Activated CD4-positive, CD25-positive, alpha-beta regulatory T cell treated with anti-CD3 and anti-CD28 coated beads, Interleukin-2, amount 50 U/mL, for 24 hours (primary cell): Measurements from ENCODE around the gene LPP.

Experiments
- ATAC-seq, 2 donors: fragments of 150-1000 bp; cut with Tn5 transposase; one replicate each; pipeline ENCODE4 v1.10.0; 2021; ENCODE audit warnings: mild to moderate bottlenecking in 1 of 2, moderate library complexity in 1 of 2

The LPP gene

GRCh38 chr3:188905547-188905946, 751.6 kb downstream of the LPP start:
- no peak for ATAC-seq

- no peak for ATAC-seq
Measured at GRCh38 chr3:188906236-188906635, 752.3 kb downstream of the LPP start.

DNA sequence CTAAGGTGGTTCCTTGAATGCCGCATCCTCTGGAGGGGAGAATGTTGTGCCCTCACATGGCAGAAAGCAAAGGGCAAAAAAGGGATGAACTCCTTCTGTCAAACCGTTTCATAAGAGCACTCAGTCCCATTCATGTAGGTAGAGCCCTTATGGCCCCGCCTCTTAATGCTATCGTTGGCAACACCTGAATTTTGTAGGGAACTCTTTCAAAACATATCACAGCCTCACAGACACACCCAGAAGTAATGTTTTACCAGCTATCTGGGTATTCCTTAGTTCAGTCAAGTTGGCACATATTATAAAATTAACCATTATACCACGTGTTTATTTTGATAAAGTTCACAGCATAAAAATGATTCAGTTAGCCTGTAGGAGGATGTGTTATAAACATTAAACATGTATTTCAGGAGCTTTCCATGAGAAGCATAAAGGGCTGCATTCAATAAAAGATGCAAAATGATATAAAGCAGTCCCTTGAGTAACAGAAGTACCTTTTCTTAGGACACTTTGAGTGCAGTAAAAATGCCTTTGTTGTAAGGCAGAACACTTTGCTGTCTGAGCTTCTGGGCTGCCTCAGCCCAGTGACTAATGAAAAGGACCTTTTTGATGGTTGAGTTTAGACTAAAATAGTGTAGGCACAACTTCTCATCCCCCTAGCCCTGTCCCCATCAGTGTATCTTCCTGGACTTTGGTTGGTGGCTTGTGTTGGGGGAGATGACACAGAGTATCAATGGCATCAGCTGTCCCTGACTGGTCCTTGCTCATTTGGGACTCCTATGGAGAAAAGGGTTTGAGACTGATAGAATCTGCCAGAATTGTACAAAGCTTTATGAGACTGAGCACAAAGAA, 754.3 kb downstream of the LPP start:
- ATAC-seq: peak in 1 of 2 donors; percentile 20

GRCh38 chr3:188911026-188911850, 757.3 kb downstream of the LPP start:
- no peak for ATAC-seq

DNA sequence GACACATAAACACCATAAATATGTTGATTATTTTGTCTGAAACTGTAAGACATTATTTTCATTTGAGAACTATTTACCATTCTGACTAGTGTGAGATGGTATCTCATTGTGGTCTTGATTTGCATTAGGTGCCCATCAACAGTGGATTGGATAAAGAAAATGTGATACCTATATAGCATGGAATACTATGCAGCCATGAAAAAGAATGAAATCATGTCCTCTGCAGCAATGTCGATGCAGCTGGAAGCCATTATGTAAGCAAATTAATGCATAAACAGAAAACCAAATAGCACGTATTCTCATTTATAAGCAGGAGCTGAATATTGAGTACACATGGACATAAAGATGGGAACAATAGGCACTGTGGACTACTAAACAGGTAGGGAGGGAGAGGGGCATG, 759.1 kb downstream of the LPP start:
- ATAC-seq: no peak

GRCh38 chr3:188914552-188914951, 760.6 kb downstream of the LPP start:
- ATAC-seq: peak; percentile 80 to 86

DNA sequence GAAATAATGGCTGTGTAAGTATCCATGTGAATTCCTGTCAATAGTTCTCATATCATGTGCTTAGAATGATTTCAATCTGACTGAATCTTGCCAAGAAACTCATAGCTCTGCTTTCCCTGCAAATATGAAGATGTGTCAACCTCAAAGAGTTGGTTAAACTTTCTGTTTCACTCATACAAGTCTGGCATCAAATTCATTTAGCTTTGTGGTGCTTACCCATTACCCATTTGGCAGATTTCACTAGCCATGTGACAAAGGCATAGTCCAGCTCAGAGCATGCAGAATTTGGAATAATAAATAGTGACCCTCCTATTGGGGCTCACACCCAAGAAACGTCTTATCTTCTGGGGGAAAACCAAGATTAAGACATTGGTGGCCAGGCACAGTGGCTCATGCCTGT, 761.2 kb downstream of the LPP start:
- peak; percentile 61 to 71 for ATAC-seq

DNA sequence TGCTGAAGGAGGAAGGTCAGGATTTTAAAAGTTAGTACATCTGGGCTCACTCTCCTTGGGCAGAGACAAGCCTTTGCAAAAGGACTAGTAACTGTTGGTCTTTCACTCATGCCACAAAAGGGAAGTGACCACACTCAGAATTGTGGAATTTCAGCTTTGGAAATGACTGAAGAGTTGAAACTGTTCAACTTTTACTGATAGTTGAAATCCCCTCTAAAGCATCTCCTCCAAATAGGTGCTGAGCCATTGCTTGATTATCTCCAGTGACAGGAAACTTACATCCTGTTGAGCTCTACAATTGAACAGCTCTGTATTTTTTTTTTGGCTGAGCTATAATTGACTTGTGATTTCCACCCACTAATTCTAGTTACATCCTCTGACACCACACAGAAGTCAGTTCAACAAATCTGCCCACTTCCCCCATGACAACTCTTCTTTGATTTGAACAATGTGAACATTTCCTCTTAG, 763.0 kb downstream of the LPP start:
- peak; percentile 52 to 67 for ATAC-seq

DNA sequence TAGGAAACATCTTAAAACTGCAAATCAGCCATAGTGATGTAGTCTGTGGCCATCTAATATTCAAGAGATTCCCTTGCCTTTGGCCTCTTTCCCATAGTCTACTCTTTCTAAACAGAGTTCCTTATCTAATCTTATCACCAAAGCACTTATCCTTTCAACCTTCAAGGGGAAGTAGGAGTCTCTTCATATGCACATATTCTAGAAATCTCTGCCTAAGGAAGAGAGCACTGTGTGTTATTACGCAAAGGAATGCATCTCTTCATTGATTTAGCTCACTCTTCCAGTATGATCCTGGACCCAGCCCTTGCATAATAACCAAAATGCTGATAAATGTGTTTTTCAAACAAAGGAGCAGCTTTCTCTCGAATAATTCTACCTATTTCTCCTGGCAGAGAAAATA, 764.1 kb downstream of the LPP start:
- ATAC-seq: no peak

DNA sequence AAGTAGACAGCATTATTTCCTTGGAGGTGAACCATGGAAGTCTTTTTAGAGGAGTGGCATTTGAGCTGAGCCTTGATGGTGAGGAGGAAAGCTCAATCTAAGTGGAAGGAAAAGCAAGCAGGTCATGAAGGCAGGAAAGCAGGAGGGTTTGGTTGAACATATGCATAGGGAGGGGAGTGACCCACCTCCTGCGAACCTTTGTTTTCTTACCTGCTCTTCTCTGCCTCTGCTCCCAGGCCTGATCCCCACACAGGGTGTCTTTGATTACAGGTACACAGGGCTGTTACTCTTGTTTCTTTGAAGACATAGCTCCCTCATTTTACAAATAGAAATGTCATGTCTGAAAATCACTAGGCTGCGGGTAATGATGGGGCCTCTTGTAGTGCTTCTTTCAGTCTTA, 769.7 kb downstream of the LPP start:
- no peak for ATAC-seq

GRCh38 chr3:188925376-188925775, 771.4 kb downstream of the LPP start:
- ATAC-seq: no peak

DNA sequence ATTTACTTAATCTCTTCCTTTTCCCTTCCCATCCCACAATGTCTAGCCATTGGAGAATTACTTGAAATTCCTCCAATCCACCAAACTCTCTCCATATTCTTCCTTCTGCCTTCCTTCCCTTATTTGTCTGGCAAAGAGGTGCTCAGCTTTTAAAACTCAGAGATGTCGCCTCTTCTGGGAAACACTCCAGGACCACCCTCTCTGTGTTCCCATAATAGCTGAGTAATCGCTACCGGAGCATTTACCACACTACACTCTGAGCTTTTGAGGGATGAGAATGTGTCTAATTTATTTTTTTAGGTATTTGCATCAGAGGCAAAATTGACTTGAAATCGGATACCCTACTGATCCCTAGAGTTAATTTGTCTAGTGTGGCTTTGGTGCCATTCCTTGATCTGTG, 772.2 kb downstream of the LPP start:
- ATAC-seq: no peak

GRCh38 chr3:188926741-188927511, 773.0 kb downstream of the LPP start:
- ATAC-seq: no peak

- ATAC-seq: no peak
Measured at GRCh38 chr3:188927971-188928370, 774.0 kb downstream of the LPP start.

GRCh38 chr3:188929137-188929536, 775.2 kb downstream of the LPP start:
- ATAC-seq: no peak

DNA sequence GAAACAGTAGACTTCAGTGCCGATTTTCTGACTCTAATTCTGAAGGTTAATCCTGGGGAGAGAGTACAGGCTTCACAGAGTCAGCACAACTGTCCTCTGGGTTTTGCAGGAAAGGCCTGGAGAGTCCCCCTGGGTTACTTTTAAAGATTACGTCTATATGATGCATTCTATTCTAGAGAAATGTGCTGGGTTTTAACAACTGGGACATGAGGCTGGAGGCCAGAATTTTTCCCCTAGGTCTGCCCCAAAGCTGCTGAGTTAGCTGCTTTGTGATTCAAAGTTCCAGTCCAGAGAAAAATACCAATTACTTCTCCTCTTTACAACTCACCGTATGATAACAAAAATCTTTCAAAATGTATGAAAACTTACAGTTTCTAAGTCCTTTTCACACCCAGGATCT, 777.1 kb downstream of the LPP start:
- no peak for ATAC-seq

GRCh38 chr3:188931531-188931930, 777.6 kb downstream of the LPP start:
- ATAC-seq: no peak

DNA sequence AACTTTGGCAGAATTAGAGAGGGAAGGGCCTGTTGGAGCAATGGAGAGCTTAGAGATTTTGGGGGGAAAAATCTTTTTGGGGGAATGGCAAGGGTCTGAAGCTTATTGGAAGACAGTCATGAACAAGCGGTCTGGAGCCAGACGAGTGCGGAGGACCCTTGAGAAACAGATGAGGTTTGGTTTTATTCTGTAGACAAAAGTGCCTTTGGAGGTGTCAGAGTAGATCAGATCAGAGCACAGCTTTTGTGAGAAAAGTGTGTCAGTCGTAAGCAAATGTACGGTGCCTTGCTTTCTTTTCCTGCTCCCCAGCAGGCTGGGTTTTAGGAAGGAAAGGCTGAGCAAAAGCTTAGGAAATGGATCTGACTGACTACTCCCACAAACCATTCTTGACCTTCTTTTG, 781.0 kb downstream of the LPP start:
- ATAC-seq: no peak

GRCh38 chr3:188936597-188937107, 782.7 kb downstream of the LPP start:
- ATAC-seq: no peak

- ATAC-seq: no peak
Measured at GRCh38 chr3:188937389-188937788, 783.4 kb downstream of the LPP start.

GRCh38 chr3:188938999-188939398, 785.0 kb downstream of the LPP start:
- ATAC-seq: no peak

GRCh38 chr3:188939814-188940572, 786.0 kb downstream of the LPP start:
- no peak for ATAC-seq
